ENCODE data around the gene NELFB.

- TF ChIP-seq CTCF (IDR thresholded peaks at IDR 0.05) (no peak), POLR2A (IDR thresholded peaks at IDR 0.05) (no peak)
Measured at GRCh38 chr9:137241490-137242268, 13.4 kb upstream of the NELFB start.
